Ishikawa (cell line): ENCODE data around the gene NRXN3.

Experiments used
- CEBPB ChIP-seq: IDR thresholded peaks from 2 replicates; pipeline ENCODE4 v1.6.1; 2012
- CREB1 ChIP-seq: IDR thresholded peaks from 2 replicates; pipeline ENCODE4 v1.6.1; 2012; ENCODE audit warnings: low read depth
- EGR1 ChIP-seq: IDR thresholded peaks from 2 replicates; pipeline ENCODE4 v1.6.1; 2012
- EP300 ChIP-seq: IDR thresholded peaks from 2 replicates; pipeline ENCODE4 v1.6.1; 2012; ENCODE audit warnings: borderline replicate concordance
- FOXM1 ChIP-seq: IDR thresholded peaks from 2 replicates; pipeline ENCODE4 v1.6.1; 2012; ENCODE audit warnings: low read depth, borderline replicate concordance
- NFIC ChIP-seq: IDR thresholded peaks from 2 replicates; pipeline ENCODE4 v1.6.1; 2012
- RAD21 ChIP-seq: IDR thresholded peaks from 2 replicates; pipeline ENCODE4 v1.6.1; 2012; ENCODE audit warnings: low read depth
- TAF1 ChIP-seq: IDR thresholded peaks from 2 replicates; pipeline ENCODE4 v1.6.1; 2012; ENCODE audit warnings: low read depth, mild to moderate bottlenecking
- TCF12 ChIP-seq: IDR thresholded peaks from 2 replicates; pipeline ENCODE4 v1.6.1; 2012; ENCODE audit warnings: low read depth
- TEAD4 ChIP-seq: IDR thresholded peaks from 2 replicates; pipeline ENCODE4 v1.6.1; 2012
- YY1 ChIP-seq: IDR thresholded peaks from 2 replicates; pipeline ENCODE4 v1.6.1; 2012; ENCODE audit warnings: low read depth
- ZBTB7A ChIP-seq: IDR thresholded peaks from 2 replicates; pipeline ENCODE4 v1.6.1; 2012; ENCODE audit warnings: low read depth
- TF ChIP-seq, protein P1 (sequence below): IDR thresholded peaks from 2 replicates; pipeline ENCODE4 v1.6.1; 2012
- TF ChIP-seq, protein P2 (sequence below): IDR thresholded peaks from 2 replicates; pipeline ENCODE4 v1.6.1; 2012; ENCODE audit warnings: low read depth, mild to moderate bottlenecking
- TF ChIP-seq, protein P3 (sequence below): IDR thresholded peaks from 2 replicates; pipeline ENCODE4 v1.6.1; 2012

The NRXN3 gene

GRCh38 chr14:79318371-79318770 lies 1148.2 kb downstream of the NRXN3 start:
- TF ChIP-seq TCF12 (no peak), EP300 (no peak), NFIC (no peak), YY1 (no peak), ZBTB7A (no peak), FOXM1 (no peak), EGR1 (no peak)
- TF ChIP-seq, protein P1, sequence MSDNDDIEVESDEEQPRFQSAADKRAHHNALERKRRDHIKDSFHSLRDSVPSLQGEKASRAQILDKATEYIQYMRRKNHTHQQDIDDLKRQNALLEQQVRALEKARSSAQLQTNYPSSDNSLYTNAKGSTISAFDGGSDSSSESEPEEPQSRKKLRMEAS: no peak
- TF ChIP-seq, protein P2, sequence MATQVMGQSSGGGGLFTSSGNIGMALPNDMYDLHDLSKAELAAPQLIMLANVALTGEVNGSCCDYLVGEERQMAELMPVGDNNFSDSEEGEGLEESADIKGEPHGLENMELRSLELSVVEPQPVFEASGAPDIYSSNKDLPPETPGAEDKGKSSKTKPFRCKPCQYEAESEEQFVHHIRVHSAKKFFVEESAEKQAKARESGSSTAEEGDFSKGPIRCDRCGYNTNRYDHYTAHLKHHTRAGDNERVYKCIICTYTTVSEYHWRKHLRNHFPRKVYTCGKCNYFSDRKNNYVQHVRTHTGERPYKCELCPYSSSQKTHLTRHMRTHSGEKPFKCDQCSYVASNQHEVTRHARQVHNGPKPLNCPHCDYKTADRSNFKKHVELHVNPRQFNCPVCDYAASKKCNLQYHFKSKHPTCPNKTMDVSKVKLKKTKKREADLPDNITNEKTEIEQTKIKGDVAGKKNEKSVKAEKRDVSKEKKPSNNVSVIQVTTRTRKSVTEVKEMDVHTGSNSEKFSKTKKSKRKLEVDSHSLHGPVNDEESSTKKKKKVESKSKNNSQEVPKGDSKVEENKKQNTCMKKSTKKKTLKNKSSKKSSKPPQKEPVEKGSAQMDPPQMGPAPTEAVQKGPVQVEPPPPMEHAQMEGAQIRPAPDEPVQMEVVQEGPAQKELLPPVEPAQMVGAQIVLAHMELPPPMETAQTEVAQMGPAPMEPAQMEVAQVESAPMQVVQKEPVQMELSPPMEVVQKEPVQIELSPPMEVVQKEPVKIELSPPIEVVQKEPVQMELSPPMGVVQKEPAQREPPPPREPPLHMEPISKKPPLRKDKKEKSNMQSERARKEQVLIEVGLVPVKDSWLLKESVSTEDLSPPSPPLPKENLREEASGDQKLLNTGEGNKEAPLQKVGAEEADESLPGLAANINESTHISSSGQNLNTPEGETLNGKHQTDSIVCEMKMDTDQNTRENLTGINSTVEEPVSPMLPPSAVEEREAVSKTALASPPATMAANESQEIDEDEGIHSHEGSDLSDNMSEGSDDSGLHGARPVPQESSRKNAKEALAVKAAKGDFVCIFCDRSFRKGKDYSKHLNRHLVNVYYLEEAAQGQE: no peak

- TF ChIP-seq, protein P3, sequence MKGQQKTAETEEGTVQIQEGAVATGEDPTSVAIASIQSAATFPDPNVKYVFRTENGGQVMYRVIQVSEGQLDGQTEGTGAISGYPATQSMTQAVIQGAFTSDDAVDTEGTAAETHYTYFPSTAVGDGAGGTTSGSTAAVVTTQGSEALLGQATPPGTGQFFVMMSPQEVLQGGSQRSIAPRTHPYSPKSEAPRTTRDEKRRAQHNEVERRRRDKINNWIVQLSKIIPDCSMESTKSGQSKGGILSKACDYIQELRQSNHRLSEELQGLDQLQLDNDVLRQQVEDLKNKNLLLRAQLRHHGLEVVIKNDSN: no peak
- TF ChIP-seq ZBTB7A (no peak), CREB1 (no peak), EGR1 (no peak), TAF1 (no peak), RAD21 (no peak), EP300 (no peak), TCF12 (no peak), TEAD4 (no peak), CEBPB (no peak), NFIC (no peak)
- TF ChIP-seq, protein P2: no peak
Measured at GRCh38 chr14:79320561-79320960, 1150.4 kb downstream of the NRXN3 start.

GRCh38 chr14:79321070-79321469 lies 1150.9 kb downstream of the NRXN3 start:
- TF ChIP-seq TEAD4 (no peak), TAF1 (no peak), RAD21 (no peak), ZBTB7A (no peak), NFIC (no peak), YY1 (no peak), TCF12 (no peak), FOXM1 (no peak), EGR1 (no peak)
- TF ChIP-seq, protein P1: no peak
- TF ChIP-seq, protein P2: no peak
- TF ChIP-seq, protein P3: no peak

DNA sequence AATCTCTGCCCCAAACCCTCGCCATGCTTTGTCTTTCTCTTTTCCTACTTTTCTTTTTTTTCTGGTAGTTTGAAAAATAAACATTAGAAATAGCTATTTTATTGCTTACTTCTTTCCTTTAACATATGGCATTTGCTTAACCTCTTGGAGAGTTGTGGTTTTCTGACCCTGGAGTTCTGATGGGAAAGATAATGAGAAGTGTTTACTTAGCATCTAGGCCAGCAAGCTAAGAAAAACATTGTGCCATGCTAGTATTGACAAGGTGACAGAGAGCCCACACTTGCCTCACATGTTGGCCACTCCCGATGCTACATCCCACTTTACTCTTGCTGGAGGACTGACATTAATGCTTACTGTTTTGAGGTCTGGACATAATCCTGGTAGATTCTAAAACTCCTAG lies 1154.9 kb downstream of the NRXN3 start:
- TF ChIP-seq ZBTB7A (no peak), EP300 (no peak), CEBPB (no peak), EGR1 (no peak), TCF12 (no peak), YY1 (no peak), TEAD4 (no peak), RAD21 (no peak), FOXM1 (no peak), CREB1 (no peak), NFIC (no peak), TAF1 (no peak)
- TF ChIP-seq, protein P3: no peak
- TF ChIP-seq, protein P1: no peak
- TF ChIP-seq, protein P2: no peak
